HG03442 (cell line): ENCODE measurements around the gene WFIKKN1.

Experiments
- ATAC-seq: cut with Tn5 transposase; IDR thresholded peaks from one replicate; pipeline ENCODE4 v1.9.1; 2021; ENCODE audit warnings: mild to moderate bottlenecking, moderate library complexity; ENCODE audit not compliant: unreplicated experiment

Gene WFIKKN1

GRCh38 chr16:672371-672770 is 41.6 kb downstream of the WFIKKN1 start:
- ATAC-seq: no peak

DNA sequence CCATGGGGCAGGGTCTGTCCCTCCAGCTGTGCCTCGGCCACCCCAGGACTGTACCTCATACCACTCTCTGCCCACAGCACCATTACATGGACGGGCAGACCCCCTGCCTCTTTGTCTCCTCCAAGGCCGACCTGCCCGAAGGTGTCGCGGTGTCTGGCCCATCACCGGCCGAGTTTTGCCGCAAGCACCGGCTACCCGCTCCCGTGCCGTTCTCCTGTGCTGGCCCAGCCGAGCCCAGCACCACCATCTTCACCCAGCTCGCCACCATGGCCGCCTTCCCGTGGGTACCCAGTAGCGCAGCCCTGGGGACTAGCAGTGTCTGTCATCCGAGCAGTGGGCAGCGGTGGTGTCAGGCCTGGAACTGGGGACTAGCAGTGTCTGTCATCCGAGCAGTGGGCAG is 42.1 kb downstream of the WFIKKN1 start:
- no peak for ATAC-seq

- no peak for ATAC-seq
Observed at GRCh38 chr16:673399-673991, 42.7 kb downstream of the WFIKKN1 start.

- ATAC-seq: no peak
Observed at GRCh38 chr16:674214-674881, 43.6 kb downstream of the WFIKKN1 start.

DNA sequence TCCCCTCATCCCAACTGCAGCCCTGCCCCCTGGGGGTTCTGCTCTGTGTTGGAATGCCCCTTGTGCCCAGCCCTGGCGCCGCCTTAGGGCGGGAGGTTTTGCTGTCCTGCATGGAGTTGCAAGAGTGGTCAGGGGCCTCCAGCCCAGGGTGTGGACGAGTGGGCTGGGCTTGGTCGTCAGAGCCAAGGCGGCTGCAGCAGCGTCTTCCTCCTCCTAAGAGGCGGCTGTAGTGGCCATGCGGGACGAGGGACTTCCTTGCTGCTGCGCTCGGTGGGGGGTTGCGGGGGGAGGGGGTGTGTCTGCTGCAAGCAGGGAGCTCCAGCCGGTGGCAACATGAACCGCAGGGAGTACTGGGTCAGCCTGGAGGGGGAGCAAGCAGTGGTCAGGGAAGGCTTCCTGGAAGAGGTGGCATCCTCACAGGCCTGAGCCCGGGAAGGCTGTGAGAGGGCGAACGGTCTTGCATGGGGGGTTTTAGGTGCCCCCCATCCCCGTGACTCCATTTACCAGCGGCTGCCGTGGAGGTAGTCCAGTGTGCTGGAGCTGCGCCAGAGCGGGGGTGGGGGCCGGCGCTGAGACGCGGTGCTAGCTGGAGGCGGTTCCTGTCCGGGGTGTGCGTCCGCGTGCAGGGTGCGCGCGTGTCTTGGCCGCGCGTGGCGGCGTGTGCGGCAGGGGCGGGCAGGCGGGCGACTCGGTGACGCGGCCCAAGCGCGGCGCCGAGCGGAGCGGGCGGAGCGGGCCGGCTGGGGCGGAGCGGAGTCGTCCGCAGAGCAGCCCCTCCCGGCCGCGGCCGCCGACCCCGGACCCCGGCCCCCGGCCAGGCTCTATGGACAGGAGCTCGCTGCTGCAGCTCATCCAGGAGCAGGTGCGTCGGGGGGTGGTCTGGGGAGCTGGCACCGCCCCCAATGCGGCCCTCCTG is 44.4 kb downstream of the WFIKKN1 start, which contains the start of gene RHBDL1:
RHBDL1 (plus strand) TSS at position 704 of the 916 bp plus-strand sequence; CDS start at position 824, 120 bp downstream.
- no peak for ATAC-seq

DNA sequence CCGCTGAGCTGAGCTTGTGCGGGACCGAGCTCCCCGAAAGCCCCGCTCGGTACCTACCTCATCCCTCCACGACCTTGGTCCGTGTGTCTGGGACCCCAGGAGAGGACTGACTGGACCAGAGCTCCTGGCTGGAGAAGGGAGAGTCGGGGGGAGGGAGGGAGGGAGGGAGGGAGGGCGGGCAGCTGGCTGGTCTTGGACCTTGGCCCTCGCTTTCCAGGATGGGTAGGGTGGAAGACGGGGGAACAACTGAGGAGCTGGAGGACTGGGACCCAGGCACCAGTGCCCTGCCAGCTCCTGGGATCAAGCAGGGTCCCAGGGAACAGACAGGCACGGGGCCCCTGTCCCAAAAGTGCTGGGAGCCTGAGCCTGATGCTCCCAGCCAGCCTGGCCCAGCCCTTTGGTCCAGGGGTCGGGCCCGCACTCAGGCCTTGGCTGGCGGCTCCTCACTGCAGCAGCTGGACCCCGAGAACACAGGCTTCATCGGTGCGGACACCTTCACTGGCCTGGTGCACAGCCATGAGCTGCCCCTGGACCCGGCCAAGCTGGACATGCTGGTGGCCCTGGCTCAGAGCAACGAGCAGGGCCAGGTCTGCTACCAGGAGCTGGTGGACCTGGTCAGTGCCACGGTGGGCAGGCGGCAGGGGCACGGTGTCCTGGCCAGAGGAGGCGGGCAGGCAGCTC is 45.2 kb downstream of the WFIKKN1 start:
- no peak for ATAC-seq

DNA sequence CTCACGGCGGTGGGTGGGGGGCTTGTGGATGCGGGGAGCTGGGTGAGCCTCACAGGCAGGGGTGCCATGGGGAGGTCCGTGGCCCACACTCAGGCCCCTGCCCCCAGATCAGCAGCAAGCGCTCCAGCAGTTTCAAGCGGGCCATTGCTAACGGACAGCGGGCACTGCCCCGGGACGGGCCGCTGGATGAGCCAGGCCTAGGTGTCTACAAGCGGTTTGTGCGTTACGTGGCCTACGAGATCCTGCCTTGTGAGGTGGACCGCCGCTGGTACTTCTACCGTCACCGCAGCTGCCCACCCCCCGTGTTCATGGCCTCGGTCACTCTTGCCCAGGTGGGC is 45.7 kb downstream of the WFIKKN1 start:
- no peak for ATAC-seq

DNA sequence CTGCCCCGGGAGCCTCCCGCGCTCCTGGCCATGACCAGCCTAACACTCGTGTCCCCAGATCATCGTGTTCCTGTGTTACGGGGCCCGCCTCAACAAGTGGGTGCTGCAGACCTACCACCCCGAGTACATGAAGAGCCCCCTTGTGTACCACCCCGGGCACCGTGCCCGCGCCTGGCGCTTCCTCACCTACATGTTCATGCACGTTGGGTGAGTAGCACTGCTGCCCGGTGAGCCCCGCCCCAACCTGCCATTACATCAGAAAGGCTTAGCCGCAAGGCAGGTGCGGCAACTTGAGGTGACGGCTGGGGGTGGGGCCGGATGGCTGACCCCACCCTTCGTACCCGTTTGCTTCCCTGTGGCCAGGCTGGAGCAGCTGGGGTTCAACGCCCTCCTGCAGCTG is 46.1 kb downstream of the WFIKKN1 start:
- no peak for ATAC-seq

- no peak for ATAC-seq
Observed at GRCh38 chr16:677316-678190, 46.8 kb downstream of the WFIKKN1 start.

- no peak for ATAC-seq
Observed at GRCh38 chr16:678209-678857, 47.5 kb downstream of the WFIKKN1 start.

- no peak for ATAC-seq
Observed at GRCh38 chr16:678858-679813, 48.4 kb downstream of the WFIKKN1 start.

DNA sequence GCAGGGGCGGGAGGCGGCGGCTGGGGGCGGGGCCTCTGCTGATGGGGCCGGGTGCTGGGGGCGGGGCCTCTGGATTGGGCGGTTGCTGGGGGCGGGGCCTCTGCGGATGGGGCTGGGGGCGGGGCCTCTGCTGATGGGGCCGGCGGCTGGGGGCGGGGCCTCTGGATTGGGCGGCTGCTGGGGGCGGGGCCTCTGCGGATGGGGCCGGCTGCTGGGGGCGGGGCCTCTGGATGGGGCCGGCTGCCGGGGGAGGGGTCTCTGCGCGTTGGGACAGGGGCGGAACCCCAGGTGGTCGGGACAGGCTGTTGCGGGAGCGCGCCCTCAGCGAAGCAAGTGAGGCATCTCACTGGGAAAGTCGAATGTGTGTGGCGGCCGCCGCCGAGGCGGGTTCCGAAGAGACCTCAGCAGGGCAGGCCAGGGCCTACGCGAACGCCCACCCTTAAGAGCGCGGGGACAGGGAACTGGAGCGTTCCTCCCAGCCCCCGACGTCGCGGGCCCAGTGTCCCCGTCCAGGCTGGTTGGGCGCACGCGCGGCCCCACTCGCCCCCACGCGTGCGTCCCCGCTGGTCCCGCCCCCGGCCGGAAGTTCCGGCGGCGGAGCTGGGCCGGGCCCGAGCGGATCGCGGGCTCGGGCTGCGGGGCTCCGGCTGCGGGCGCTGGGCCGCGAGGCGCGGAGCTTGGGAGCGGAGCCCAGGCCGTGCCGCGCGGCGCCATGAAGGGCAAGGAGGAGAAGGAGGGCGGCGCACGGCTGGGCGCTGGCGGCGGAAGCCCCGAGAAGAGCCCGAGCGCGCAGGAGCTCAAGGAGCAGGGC is 49.2 kb downstream of the WFIKKN1 start, which contains the start of gene STUB1:
STUB1 (plus strand) TSS at position 597 of the 811 bp plus-strand sequence; CDS start at position 713, 116 bp downstream.
- ATAC-seq: peak; percentile 33

DNA sequence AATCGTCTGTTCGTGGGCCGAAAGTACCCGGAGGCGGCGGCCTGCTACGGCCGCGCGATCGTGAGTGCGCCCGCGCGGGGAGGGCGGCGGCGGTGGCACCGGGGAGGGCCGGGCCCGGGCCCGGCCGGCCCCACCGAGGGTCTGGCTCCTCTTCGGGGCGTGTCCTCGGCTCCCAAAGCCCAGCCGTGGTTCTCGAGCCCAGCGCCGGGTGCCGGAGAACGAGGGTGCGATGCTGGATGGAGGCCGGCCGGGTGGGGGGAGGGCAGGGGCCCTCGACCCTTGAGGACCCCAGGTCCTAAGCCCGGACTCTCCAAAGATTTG is 49.8 kb downstream of the WFIKKN1 start:
- no peak for ATAC-seq

- no peak for ATAC-seq
Observed at GRCh38 chr16:680967-681745, 50.4 kb downstream of the WFIKKN1 start.

DNA sequence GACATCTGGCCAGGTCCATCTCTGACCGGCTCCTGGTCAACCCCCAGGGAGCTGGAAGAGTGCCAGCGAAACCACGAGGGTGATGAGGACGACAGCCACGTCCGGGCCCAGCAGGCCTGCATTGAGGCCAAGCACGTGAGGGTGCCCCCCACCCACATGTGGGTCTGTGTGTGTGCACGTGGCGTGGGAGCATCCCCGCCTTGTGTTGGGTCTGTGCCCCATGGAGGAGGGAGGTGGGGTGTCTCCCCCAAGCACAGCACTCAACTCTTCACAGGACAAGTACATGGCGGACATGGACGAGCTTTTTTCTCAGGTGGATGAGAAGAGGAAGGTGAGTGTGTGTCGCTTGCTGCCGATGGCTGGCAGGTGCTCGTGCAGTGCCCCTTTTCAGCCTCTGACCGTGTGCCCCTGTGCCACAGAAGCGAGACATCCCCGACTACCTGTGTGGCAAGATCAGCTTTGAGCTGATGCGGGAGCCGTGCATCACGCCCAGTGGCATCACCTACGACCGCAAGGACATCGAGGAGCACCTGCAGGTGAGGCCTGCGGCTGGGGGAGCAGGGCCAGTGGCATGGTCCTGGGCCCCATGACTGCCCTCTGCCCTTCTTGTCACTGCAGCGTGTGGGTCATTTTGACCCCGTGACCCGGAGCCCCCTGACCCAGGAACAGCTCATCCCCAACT is 51.1 kb downstream of the WFIKKN1 start:
- ATAC-seq: no peak
